Measurements from ENCODE around the gene PSMA6.
"Not testable (repeated sequence)": the region's sequence is repeated elsewhere in the genome, so short reads cannot be mapped to it uniquely, and the experiment has no call there.

PSMA6 gene

DNA sequence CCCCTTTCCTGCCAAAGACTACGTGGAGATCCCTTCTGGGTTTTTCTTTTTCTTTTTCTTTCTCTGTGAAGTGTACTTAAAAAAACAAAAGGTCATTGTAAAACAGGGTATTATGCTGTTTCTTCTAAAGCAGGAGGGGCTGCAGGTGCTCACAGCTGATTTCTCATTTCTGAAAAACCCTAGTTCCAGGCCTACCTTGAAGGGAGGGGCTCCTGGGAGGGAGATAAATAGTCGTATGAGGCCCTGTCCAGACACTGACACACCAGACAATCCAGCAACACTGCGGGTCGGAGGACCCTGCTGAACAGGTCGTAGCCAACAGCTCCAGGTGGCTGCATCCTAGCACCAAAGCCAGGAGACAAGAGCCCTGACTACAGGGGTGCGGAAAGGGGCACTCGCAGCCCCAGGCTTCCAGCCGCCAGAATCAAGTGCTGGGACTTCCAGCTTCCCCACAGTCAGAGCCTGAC is 41.1 kb downstream of the PSMA6 start:
- Histone ChIP-seq H3K4me2 (ENCODE audit: low read length) (no peak overlapping the region), H3K9me3 (ENCODE audit: control insufficient read depth, low read length) (no peaks in the 10 kb centered on the region), H3K27ac (peak overlapping the region; percentile 98), H3K9ac (no peak overlapping the region), H3K4me1 (peaks cover 61% of the 10 kb centered on the region), H3K79me2 (no peaks in the 10 kb centered on the region), H3K4me3 (ENCODE audit: low read depth, low read length) (no peak overlapping the region), H2AFZ (peak overlapping the region; percentile 68), H3K27me3 (ENCODE audit: control insufficient read depth, insufficient read depth, low read length) (no peaks in the 10 kb centered on the region), H3K36me3 (ENCODE audit: control insufficient read depth, insufficient read depth, low read length) (no peaks in the 10 kb centered on the region)
- TF ChIP-seq, protein P1, sequence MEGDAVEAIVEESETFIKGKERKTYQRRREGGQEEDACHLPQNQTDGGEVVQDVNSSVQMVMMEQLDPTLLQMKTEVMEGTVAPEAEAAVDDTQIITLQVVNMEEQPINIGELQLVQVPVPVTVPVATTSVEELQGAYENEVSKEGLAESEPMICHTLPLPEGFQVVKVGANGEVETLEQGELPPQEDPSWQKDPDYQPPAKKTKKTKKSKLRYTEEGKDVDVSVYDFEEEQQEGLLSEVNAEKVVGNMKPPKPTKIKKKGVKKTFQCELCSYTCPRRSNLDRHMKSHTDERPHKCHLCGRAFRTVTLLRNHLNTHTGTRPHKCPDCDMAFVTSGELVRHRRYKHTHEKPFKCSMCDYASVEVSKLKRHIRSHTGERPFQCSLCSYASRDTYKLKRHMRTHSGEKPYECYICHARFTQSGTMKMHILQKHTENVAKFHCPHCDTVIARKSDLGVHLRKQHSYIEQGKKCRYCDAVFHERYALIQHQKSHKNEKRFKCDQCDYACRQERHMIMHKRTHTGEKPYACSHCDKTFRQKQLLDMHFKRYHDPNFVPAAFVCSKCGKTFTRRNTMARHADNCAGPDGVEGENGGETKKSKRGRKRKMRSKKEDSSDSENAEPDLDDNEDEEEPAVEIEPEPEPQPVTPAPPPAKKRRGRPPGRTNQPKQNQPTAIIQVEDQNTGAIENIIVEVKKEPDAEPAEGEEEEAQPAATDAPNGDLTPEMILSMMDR (IDR thresholded peaks at IDR 0.05), result no peak

DNA sequence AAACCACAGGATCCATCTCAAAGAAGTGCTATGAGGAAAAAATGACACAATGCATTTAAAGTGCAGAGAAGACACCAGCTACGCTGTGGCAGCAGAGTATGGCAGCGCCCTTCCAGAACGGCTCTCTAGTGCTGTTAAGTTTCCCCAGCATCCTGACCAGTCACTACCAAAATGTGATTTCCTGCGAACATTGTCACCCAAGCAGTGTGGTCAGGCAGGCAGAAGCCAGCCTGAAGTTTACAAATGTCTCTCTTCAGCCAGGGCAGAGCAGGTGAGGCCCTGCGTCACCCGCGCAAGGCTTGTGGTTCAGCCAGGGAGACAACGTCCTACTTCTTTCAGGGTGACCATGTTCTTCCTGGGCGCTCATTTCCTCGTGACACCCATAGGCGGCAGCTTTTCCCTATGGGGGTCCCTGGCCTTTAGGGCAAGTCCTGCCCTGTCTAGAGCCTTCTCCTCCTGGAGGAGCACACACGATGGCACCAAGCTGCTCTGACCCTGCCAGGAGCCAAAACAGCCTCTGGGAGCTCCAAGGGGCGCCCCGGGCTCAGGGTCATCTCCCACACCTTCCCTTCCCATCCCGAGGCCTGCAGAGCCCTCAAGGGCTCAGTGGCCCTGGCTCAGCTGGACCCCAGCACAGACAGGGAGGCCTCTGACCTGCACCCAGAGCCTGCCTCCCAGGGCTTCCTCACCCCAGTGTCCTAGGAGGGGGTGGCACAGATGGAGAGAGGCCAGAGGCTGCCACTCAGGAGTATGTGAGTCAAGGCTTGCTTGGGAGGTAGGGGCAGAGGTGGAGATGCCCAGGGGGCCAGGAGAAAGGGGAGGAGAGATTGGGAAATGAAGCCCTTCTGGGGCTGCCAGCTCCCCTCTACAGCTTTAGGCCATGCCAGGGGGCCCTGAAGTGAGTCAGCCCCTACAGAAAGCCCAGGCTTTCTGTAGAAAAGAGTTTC is 41.9 kb downstream of the PSMA6 start:
- no peaks in the 10 kb centered on the region for H3K36me3 ChIP-seq (ENCODE audit: control insufficient read depth, insufficient read depth, low read length)
- H3K27ac ChIP-seq, result peak overlapping the region; percentile 98
- no peaks in the 10 kb centered on the region for H3K79me2 ChIP-seq
- H3K9ac ChIP-seq, result no peak overlapping the region
- TF ChIP-seq, protein P1 (IDR thresholded peaks at IDR 0.05), result no peak
- no peak overlapping the region for H3K4me3 ChIP-seq (ENCODE audit: low read depth, low read length)
- no peaks in the 10 kb centered on the region for H3K9me3 ChIP-seq (ENCODE audit: control insufficient read depth, low read length)
- H3K4me2 ChIP-seq (ENCODE audit: low read length), result no peak overlapping the region
- peak overlapping the region; percentile 68 for H2AFZ ChIP-seq
- no peaks in the 10 kb centered on the region for H3K27me3 ChIP-seq (ENCODE audit: control insufficient read depth, insufficient read depth, low read length)
- H3K4me1 ChIP-seq, result peaks cover 61% of the 10 kb centered on the region

DNA sequence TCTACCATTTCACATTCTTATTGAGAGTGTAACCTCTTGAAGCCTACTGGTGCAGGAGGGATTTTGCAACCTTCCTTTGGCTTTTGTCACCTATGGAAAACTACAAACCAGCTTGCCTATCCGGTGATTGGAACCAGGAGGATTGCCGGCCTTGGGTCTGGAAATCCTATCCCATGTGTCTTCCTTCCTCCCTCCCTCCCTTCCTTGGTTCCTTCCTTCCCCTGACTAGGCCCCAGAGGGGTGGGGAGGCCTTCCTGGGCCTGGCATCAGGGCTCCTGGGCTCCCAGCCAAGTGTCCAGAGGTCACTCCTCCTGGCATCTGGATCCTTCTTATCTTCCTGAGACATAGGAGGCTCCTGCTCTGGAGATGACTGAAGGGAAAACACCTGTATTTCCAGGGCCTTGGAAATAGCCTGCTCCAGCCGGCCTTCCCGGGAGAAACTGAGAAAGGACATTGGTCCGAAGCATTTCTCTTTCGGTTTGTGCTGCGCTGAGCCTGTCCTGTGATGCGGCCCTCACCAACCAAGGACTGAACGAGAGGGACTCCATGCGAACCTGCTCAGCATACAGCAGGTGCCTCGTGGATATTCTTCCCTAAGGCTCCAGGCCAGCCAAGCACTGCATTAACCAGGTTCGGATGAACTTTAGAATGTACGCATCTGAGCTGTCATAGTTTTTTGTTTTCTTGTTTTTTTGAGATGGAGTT is 43.4 kb downstream of the PSMA6 start:
- peak overlapping the region; percentile 41 for H3K9ac ChIP-seq
- peaks cover 62% of the 10 kb centered on the region for H3K4me1 ChIP-seq

DNA sequence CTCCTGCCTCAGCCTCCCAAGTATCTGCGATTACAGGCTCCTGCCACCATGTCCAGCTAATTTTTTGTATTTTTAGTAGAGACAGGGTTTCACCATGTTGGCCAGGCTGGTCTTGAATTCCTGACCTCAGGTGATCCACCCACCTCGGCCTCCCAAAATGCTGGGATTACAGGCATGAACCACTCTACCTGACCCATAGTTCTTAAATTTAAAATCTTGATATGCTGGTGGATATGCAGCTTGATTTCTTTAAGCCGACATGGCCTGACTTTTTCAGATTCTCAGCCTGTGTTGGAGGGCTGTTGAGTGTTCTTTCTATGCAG is 44.0 kb downstream of the PSMA6 start:
- H3K27me3 ChIP-seq (ENCODE audit: control insufficient read depth, insufficient read depth, low read length); H3K9me3 ChIP-seq (ENCODE audit: control insufficient read depth, low read length); H3K4me3 ChIP-seq (ENCODE audit: low read depth, low read length); H3K79me2 ChIP-seq; H3K36me3 ChIP-seq (ENCODE audit: control insufficient read depth, insufficient read depth, low read length): not testable (repeated sequence)
- peaks cover 68% of the 10 kb centered on the region for H3K4me1 ChIP-seq
- H2AFZ ChIP-seq, result peak overlapping the region; percentile 72
- peak overlapping the region; percentile 41 for H3K9ac ChIP-seq
- peak overlapping the region; percentile 46 for H3K4me2 ChIP-seq (ENCODE audit: low read length)
- peak overlapping the region; percentile 98 for H3K27ac ChIP-seq

More for the DNA sequence above, 43.4 kb downstream of the PSMA6 start:
- Histone ChIP-seq H3K9me3 (ENCODE audit: control insufficient read depth, low read length) (no peaks in the 10 kb centered on the region), H3K79me2 (no peaks in the 10 kb centered on the region), H3K27me3 (ENCODE audit: control insufficient read depth, insufficient read depth, low read length) (no peaks in the 10 kb centered on the region), H3K4me3 (ENCODE audit: low read depth, low read length) (no peak overlapping the region), H3K27ac (peak overlapping the region; percentile 98), H2AFZ (peak overlapping the region; percentile 72), H3K36me3 (ENCODE audit: control insufficient read depth, insufficient read depth, low read length) (no peaks in the 10 kb centered on the region), H3K4me2 (ENCODE audit: low read length) (peak overlapping the region; percentile 34)
- TF ChIP-seq, protein P1 (IDR thresholded peaks at IDR 0.05), result peak; percentile 16
